HepG2 (cell line): ENCODE measurements around the gene SUN1.

Source experiments
- KDM5A ChIP-seq: fragments of 200-600 bp; sonication (generic); IDR thresholded peaks from 2 replicates; pipeline ENCODE4 v1.7.0; 2018; ENCODE audit warnings: antibody characterized with exemption, mild to moderate bottlenecking, low read length, borderline replicate concordance
- KMT2B ChIP-seq: IDR thresholded peaks from 2 replicates; pipeline ENCODE4 v1.6.1; 2016; ENCODE audit warnings: missing genetic modification reagents, missing compliant biosample characterization
- NCOA2 ChIP-seq: sonication (generic); formaldehyde crosslinking; IDR thresholded peaks from 2 replicates; pipeline ENCODE4 v1.8.0; 2022; ENCODE audit warnings: inconsistent platforms
- POLR2A ChIP-seq, 2 experiments: IDR thresholded peaks; 2 replicates each; pipeline ENCODE4 v1.6.1; 2011; ENCODE audit warnings: low read depth in 2 of 2, low read length in 2 of 2, mild to moderate bottlenecking in 1 of 2, moderate library complexity in 1 of 2; ENCODE audit not compliant: insufficient read depth in 1 of 2
- RXRB ChIP-seq: IDR thresholded peaks from 2 replicates; pipeline ENCODE4 v1.6.1; 2016; ENCODE audit warnings: borderline replicate concordance, missing genetic modification reagents, missing compliant biosample characterization
- TSC22D2 ChIP-seq: sonication (generic); formaldehyde crosslinking; IDR thresholded peaks from 2 replicates; pipeline ENCODE4 v1.5.1; 2020; ENCODE audit warnings: missing genetic modification reagents, mild to moderate bottlenecking, borderline replicate concordance
- ZNF253 ChIP-seq: sonication (generic); formaldehyde crosslinking; IDR thresholded peaks from 2 replicates; pipeline ENCODE4 v1.8.0; 2022; ENCODE audit warnings: mild to moderate bottlenecking, missing genetic modification reagents, borderline replicate concordance
- ZNF331 ChIP-seq: sonication (generic); formaldehyde crosslinking; IDR thresholded peaks from 2 replicates; pipeline ENCODE4 v1.4.0; 2020; ENCODE audit warnings: missing genetic modification reagents
- ZNF510 ChIP-seq: sonication (generic); formaldehyde crosslinking; IDR thresholded peaks from 2 replicates; pipeline ENCODE4 v1.4.0; 2020; ENCODE audit warnings: low read depth, mild to moderate bottlenecking, missing genetic modification reagents
- ZNF782 ChIP-seq: sonication (generic); formaldehyde crosslinking; IDR thresholded peaks from 2 replicates; pipeline ENCODE4 v1.4.0; 2020; ENCODE audit warnings: missing genetic modification reagents, mild to moderate bottlenecking, borderline replicate concordance
- ZNF883 ChIP-seq: sonication (generic); formaldehyde crosslinking; IDR thresholded peaks from 2 replicates; pipeline ENCODE4 v1.5.1; 2020; ENCODE audit warnings: mild to moderate bottlenecking, missing genetic modification reagents; ENCODE audit errors: not compliant biosample characterization
- ZZZ3 ChIP-seq: sonication (generic); formaldehyde crosslinking; IDR thresholded peaks from 2 replicates; pipeline ENCODE4 v1.4.0; 2020; ENCODE audit warnings: missing genetic modification reagents, mild to moderate bottlenecking, borderline replicate concordance
- TF ChIP-seq, protein P1 (sequence below): sonication (generic); formaldehyde crosslinking; IDR thresholded peaks from 2 replicates; pipeline ENCODE4 v1.5.0; 2020; ENCODE audit warnings: mild to moderate bottlenecking, missing genetic modification reagents, moderate library complexity
- TF ChIP-seq, protein P2 (sequence below): IDR thresholded peaks from 2 replicates; pipeline ENCODE4 v1.6.1; 2016; ENCODE audit warnings: low read depth

DNA sequence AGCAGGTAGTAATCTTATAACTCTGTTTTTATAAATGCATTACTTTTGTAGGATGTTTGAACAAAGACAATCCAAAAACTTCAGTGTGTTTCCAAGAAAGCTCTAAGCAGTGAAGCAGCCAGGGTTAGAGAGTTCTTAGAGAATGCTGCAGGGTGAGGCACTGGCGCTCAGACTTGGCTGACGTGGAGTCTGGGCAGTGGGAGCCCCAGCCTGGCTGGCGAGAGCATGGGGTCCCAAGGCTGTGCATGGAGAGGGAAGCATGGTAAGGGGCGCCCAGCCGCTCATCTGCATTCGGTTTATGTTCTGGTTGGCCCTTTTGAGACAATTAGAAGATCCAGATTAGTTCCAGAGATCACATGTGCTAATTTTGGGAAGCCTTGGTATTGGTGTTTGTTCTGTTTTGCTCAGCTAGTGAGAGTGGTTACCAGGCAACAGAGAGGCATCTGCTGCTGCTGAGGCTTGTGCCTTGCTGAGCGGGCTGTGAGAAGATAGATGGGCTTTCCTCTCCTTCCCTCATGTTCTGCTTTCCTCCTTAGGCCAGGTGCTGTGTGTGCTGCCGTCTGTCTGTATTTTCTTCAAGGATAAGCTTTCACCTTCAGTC, 10.3 kb downstream of the SUN1 start:
- TF ChIP-seq ZNF331 (CRISPR knock-in tag) (no peak), NCOA2 (no peak), KMT2B (CRISPR knock-in tag) (no peak), ZNF253 (CRISPR knock-in tag) (no peak), TSC22D2 (CRISPR knock-in tag) (no peak), POLR2A (IDR thresholded peaks at IDR 0.05; ENCODE audit: insufficient read depth in 1 of 2, low read depth in 2 of 2, low read length in 2 of 2) (no peak), KDM5A (no peak), ZNF782 (no peak), RXRB (CRISPR knock-in tag) (no peak), ZZZ3 (CRISPR knock-in tag) (no peak), ZNF883 (CRISPR knock-in tag) (no peak), ZNF510 (CRISPR knock-in tag) (no peak)
- TF ChIP-seq, protein P1, sequence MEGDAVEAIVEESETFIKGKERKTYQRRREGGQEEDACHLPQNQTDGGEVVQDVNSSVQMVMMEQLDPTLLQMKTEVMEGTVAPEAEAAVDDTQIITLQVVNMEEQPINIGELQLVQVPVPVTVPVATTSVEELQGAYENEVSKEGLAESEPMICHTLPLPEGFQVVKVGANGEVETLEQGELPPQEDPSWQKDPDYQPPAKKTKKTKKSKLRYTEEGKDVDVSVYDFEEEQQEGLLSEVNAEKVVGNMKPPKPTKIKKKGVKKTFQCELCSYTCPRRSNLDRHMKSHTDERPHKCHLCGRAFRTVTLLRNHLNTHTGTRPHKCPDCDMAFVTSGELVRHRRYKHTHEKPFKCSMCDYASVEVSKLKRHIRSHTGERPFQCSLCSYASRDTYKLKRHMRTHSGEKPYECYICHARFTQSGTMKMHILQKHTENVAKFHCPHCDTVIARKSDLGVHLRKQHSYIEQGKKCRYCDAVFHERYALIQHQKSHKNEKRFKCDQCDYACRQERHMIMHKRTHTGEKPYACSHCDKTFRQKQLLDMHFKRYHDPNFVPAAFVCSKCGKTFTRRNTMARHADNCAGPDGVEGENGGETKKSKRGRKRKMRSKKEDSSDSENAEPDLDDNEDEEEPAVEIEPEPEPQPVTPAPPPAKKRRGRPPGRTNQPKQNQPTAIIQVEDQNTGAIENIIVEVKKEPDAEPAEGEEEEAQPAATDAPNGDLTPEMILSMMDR (CRISPR knock-in tag): no peak
- TF ChIP-seq, protein P2, sequence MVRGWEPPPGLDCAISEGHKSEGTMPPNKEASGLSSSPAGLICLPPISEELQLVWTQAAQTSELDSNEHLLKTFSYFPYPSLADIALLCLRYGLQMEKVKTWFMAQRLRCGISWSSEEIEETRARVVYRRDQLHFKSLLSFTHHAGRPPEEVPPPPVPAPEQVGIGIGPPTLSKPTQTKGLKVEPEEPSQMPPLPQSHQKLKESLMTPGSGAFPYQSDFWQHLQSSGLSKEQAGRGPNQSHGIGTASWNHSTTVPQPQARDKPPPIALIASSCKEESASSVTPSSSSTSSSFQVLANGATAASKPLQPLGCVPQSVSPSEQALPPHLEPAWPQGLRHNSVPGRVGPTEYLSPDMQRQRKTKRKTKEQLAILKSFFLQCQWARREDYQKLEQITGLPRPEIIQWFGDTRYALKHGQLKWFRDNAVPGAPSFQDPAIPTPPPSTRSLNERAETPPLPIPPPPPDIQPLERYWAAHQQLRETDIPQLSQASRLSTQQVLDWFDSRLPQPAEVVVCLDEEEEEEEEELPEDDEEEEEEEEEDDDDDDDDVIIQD: no peak
